ENCODE data around the gene SH2D3A.
"Not testable (repeated sequence)": the region's sequence is repeated elsewhere in the genome, so short reads cannot be mapped to it uniquely, and the experiment has no call there.

Gene SH2D3A

GRCh38 chr19:6790194-6791128 is 23.2 kb upstream of the SH2D3A start:
- DNase-seq (ENCODE audit: low read depth), result no peak

GRCh38 chr19:6788896-6789295 is 21.7 kb upstream of the SH2D3A start:
- no peak for DNase-seq (ENCODE audit: low read depth)

- no peak for DNase-seq (ENCODE audit: low read depth)
Measured at GRCh38 chr19:6787393-6787792, 20.2 kb upstream of the SH2D3A start.

- DNase-seq (ENCODE audit: low read depth), result no peak
Measured at GRCh38 chr19:6779206-6779605, 12.0 kb upstream of the SH2D3A start.

- DNase-seq (ENCODE audit: low read depth), result no peak
Measured at GRCh38 chr19:6778386-6778785, 11.2 kb upstream of the SH2D3A start.

GRCh38 chr19:6777434-6777833 is 10.2 kb upstream of the SH2D3A start:
- DNase-seq (ENCODE audit: low read depth), result no peak

- no peak for DNase-seq (ENCODE audit: low read depth)
Measured at GRCh38 chr19:6776999-6777398, 9.8 kb upstream of the SH2D3A start.

- not testable (repeated sequence) for DNase-seq (ENCODE audit: low read depth)
Measured at GRCh38 chr19:6776045-6776444, 8.8 kb upstream of the SH2D3A start.

GRCh38 chr19:6774821-6775707 is 7.8 kb upstream of the SH2D3A start:
- no peak for DNase-seq (ENCODE audit: low read depth)

- no peak for DNase-seq (ENCODE audit: low read depth)
Measured at GRCh38 chr19:6773323-6773931, 6.2 kb upstream of the SH2D3A start.

- DNase-seq (ENCODE audit: low read depth), result no peak
Measured at GRCh38 chr19:6772866-6773322, 5.7 kb upstream of the SH2D3A start.

- DNase-seq (ENCODE audit: low read depth), result no peak
Measured at GRCh38 chr19:6772028-6772865, 5.0 kb upstream of the SH2D3A start, which contains the start of gene VAV1. Gene VAV1 (plus strand): TSS chr19:6772708. CDS start chr19:6772808, 100 bp downstream.

GRCh38 chr19:6771648-6772027 is 4.4 kb upstream of the SH2D3A start:
- DNase-seq (ENCODE audit: low read depth), result not testable (repeated sequence)

GRCh38 chr19:6769006-6769619 is 1.9 kb upstream of the SH2D3A start:
- no peak for DNase-seq (ENCODE audit: low read depth)

- no peak for DNase-seq (ENCODE audit: low read depth)
Measured at GRCh38 chr19:6768236-6768785, 1.1 kb upstream of the SH2D3A start.

GRCh38 chr19:6767081-6767356 is 216 bp downstream of the SH2D3A start:
- no peak for DNase-seq (ENCODE audit: low read depth)

- DNase-seq (ENCODE audit: low read depth), result no peak
Measured at GRCh38 chr19:6766357-6767080, 716 bp downstream of the SH2D3A start.

- DNase-seq (ENCODE audit: low read depth), result no peak
Measured at GRCh38 chr19:6765738-6766356, 1.4 kb downstream of the SH2D3A start.

GRCh38 chr19:6762253-6762797 is 4.9 kb downstream of the SH2D3A start:
- not testable (repeated sequence) for DNase-seq (ENCODE audit: low read depth)

Data from fibroblast of gingiva (primary cell).